H1 (cell line): ENCODE data around the gene IFNB1. TPM values are rescaled to one million over a fixed set of nuclear protein-coding genes. Genes with fewer than 3 reads are reported as not detected.

Source experiments
- FOSL1 ChIP-seq: IDR thresholded peaks from 2 replicates; pipeline ENCODE4 v1.6.1; 2011; ENCODE audit warnings: mild to moderate bottlenecking, low read depth, low read length, moderate library complexity; ENCODE audit not compliant: insufficient read depth
- GABPA ChIP-seq: IDR thresholded peaks from 2 replicates; pipeline ENCODE4 v1.6.1; 2011; ENCODE audit warnings: mild to moderate bottlenecking, low read length, moderate library complexity, borderline replicate concordance; ENCODE audit not compliant: insufficient read depth
- POLR2AphosphoS5 ChIP-seq: IDR thresholded peaks from 2 replicates; pipeline ENCODE4 v1.6.1; 2011; ENCODE audit warnings: low read depth, low read length
- SP4 ChIP-seq: IDR thresholded peaks from 2 replicates; pipeline ENCODE4 v1.6.1; 2012; ENCODE audit warnings: low read length, inconsistent platforms
- YY1 ChIP-seq: IDR thresholded peaks from 2 replicates; pipeline ENCODE4 v1.6.1; 2011; ENCODE audit warnings: low read depth, mild to moderate bottlenecking, low read length
- polyA plus RNA-seq, 7 experiments: library from polyadenylated mRNA; depleted of rRNA in 3 of 7; stranded (reverse) in 5 of 7; unstranded in 2 of 7; fragments of >200 nt in 5 of 7; fragments of 200-250 nt in 2 of 7; gene quantifications; 1 replicate in 5 of 7; 2 replicates in 1 of 7; 4 replicates in 1 of 7; pipeline versions ENCODE4 v1.2.1 to v1.2.3, GENCODE V29; 2011 to 2013; ENCODE audit warnings: missing spikeins in 2 of 7, mixed read lengths in 2 of 7
- total RNA-seq: library from RNA; stranded (reverse); fragmentation: NEBNext Ultra II Directional; extraction: Animal tissue kit (Norgen Biotek cat#: 25700); gene quantifications from 2 replicates; pipeline ENCODE4 v1.2.1, GENCODE V29; 2021
- TF ChIP-seq, protein P1 (sequence below): fragments of 300-600 bp; sonication (generic); IDR thresholded peaks from 2 replicates; pipeline ENCODE4 v1.7.1; 2012; ENCODE audit warnings: low read length, moderate library complexity, mild to moderate bottlenecking, inconsistent platforms; ENCODE audit not compliant: insufficient replicate concordance

The IFNB1 gene
- total and polyA plus RNA-seq, 2 of the 8 experiments (the other 6 are each of a cell fraction or from before 2014, with no cell fraction given), result not detected

GRCh38 chr9:21121079-21121478, 43.3 kb upstream of the IFNB1 start (continued):
- TF ChIP-seq, protein P1, sequence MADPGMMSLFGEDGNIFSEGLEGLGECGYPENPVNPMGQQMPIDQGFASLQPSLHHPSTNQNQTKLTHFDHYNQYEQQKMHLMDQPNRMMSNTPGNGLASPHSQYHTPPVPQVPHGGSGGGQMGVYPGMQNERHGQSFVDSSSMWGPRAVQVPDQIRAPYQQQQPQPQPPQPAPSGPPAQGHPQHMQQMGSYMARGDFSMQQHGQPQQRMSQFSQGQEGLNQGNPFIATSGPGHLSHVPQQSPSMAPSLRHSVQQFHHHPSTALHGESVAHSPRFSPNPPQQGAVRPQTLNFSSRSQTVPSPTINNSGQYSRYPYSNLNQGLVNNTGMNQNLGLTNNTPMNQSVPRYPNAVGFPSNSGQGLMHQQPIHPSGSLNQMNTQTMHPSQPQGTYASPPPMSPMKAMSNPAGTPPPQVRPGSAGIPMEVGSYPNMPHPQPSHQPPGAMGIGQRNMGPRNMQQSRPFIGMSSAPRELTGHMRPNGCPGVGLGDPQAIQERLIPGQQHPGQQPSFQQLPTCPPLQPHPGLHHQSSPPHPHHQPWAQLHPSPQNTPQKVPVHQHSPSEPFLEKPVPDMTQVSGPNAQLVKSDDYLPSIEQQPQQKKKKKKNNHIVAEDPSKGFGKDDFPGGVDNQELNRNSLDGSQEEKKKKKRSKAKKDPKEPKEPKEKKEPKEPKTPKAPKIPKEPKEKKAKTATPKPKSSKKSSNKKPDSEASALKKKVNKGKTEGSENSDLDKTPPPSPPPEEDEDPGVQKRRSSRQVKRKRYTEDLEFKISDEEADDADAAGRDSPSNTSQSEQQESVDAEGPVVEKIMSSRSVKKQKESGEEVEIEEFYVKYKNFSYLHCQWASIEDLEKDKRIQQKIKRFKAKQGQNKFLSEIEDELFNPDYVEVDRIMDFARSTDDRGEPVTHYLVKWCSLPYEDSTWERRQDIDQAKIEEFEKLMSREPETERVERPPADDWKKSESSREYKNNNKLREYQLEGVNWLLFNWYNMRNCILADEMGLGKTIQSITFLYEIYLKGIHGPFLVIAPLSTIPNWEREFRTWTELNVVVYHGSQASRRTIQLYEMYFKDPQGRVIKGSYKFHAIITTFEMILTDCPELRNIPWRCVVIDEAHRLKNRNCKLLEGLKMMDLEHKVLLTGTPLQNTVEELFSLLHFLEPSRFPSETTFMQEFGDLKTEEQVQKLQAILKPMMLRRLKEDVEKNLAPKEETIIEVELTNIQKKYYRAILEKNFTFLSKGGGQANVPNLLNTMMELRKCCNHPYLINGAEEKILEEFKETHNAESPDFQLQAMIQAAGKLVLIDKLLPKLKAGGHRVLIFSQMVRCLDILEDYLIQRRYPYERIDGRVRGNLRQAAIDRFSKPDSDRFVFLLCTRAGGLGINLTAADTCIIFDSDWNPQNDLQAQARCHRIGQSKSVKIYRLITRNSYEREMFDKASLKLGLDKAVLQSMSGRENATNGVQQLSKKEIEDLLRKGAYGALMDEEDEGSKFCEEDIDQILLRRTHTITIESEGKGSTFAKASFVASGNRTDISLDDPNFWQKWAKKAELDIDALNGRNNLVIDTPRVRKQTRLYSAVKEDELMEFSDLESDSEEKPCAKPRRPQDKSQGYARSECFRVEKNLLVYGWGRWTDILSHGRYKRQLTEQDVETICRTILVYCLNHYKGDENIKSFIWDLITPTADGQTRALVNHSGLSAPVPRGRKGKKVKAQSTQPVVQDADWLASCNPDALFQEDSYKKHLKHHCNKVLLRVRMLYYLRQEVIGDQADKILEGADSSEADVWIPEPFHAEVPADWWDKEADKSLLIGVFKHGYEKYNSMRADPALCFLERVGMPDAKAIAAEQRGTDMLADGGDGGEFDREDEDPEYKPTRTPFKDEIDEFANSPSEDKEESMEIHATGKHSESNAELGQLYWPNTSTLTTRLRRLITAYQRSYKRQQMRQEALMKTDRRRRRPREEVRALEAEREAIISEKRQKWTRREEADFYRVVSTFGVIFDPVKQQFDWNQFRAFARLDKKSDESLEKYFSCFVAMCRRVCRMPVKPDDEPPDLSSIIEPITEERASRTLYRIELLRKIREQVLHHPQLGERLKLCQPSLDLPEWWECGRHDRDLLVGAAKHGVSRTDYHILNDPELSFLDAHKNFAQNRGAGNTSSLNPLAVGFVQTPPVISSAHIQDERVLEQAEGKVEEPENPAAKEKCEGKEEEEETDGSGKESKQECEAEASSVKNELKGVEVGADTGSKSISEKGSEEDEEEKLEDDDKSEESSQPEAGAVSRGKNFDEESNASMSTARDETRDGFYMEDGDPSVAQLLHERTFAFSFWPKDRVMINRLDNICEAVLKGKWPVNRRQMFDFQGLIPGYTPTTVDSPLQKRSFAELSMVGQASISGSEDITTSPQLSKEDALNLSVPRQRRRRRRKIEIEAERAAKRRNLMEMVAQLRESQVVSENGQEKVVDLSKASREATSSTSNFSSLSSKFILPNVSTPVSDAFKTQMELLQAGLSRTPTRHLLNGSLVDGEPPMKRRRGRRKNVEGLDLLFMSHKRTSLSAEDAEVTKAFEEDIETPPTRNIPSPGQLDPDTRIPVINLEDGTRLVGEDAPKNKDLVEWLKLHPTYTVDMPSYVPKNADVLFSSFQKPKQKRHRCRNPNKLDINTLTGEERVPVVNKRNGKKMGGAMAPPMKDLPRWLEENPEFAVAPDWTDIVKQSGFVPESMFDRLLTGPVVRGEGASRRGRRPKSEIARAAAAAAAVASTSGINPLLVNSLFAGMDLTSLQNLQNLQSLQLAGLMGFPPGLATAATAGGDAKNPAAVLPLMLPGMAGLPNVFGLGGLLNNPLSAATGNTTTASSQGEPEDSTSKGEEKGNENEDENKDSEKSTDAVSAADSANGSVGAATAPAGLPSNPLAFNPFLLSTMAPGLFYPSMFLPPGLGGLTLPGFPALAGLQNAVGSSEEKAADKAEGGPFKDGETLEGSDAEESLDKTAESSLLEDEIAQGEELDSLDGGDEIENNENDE, result no peak
- no peak for TF ChIP-seq GABPA
- TF ChIP-seq YY1, result no peak
- TF ChIP-seq FOSL1, result no peak
- TF ChIP-seq SP4, result no peak
- no peak for TF ChIP-seq POLR2AphosphoS5
- TF ChIP-seq, all 59 proteins: peak for 0
